HFFc6 (cell line): Measurements from ENCODE around the gene RNF168. TPM values are rescaled to one million over a fixed set of nuclear protein-coding genes. Genes with fewer than 3 reads are reported as not detected.
"Not testable (repeated sequence)": the region's sequence is repeated elsewhere in the genome, so short reads cannot be mapped to it uniquely, and the experiment has no call there.

Experiments
- DNase-seq: peaks from one replicate; pipeline ENCODE4 v3.0.0-alpha.2; 2018
- H3K27ac Mint-ChIP-seq: 2 replicates; pipeline ENCODE4 v1.8.0; 2020; ENCODE audit warnings: mild to moderate bottlenecking, mixed read lengths
- H3K27me3 Mint-ChIP-seq: 2 replicates; pipeline ENCODE4 v1.8.0; 2021; ENCODE audit warnings: mild to moderate bottlenecking, moderate library complexity, mixed read lengths; ENCODE audit not compliant: insufficient read depth
- H3K36me3 Mint-ChIP-seq: 2 replicates; pipeline ENCODE4 v1.8.0; 2021; ENCODE audit warnings: low read depth, mixed read lengths
- H3K4me1 Mint-ChIP-seq: 2 replicates; pipeline ENCODE4 v1.8.0; 2020; ENCODE audit warnings: low read depth, mixed read lengths
- H3K4me3 Mint-ChIP-seq: 2 replicates; pipeline ENCODE4 v1.8.0; 2020; ENCODE audit warnings: mild to moderate bottlenecking, moderate library complexity, mixed read lengths
- H3K9me3 Mint-ChIP-seq: 2 replicates; pipeline ENCODE4 v1.8.0; 2020; ENCODE audit warnings: mild to moderate bottlenecking, mixed read lengths
- CTCF ChIP-seq: fragments of 200-600 bp; sonication (generic); IDR thresholded peaks from 2 replicates; pipeline ENCODE4 v1.5.0; 2021; ENCODE audit warnings: antibody characterized with exemption, mild to moderate bottlenecking
- total RNA-seq, 6 experiments: library from RNA; stranded (reverse); fragmentation: NEBNext Ultra II Directional; extraction: Animal tissue kit (Norgen Biotek cat#: 25700); gene quantifications; 2 replicates in 1 of 6; 3 replicates in 5 of 6; pipeline ENCODE4 v1.2.3, GENCODE V29; 2021

The RNF168 gene
- total RNA-seq, 6 experiments from 2014 or later: 11.6 to 16.5 (median 15.5) TPM

GRCh38 chr3:196513697-196514349, 10.3 kb upstream of the RNF168 start:
- TF ChIP-seq CTCF: no peak
- Mint-ChIP-seq H3K9me3 (no peaks in the 10 kb centered on the region), H3K4me3 (peak overlapping the region; percentile 3), H3K4me1 (peaks cover 17% of the 10 kb centered on the region), H3K27ac (peak overlapping the region; percentile 6), H3K27me3 (no peaks in the 10 kb centered on the region; the same call in 1 of the 2 replicates), H3K36me3 (no peaks in the 10 kb centered on the region)
- DNase-seq: peak; percentile 31

GRCh38 chr3:196511646-196512425, 8.3 kb upstream of the RNF168 start:
- not testable (repeated sequence) for H3K4me3 Mint-ChIP-seq, H3K27me3 Mint-ChIP-seq, H3K27ac Mint-ChIP-seq, H3K36me3 Mint-ChIP-seq, H3K9me3 Mint-ChIP-seq, DNase-seq
- peaks cover 17% of the 10 kb centered on the region for H3K4me1 Mint-ChIP-seq

DNA sequence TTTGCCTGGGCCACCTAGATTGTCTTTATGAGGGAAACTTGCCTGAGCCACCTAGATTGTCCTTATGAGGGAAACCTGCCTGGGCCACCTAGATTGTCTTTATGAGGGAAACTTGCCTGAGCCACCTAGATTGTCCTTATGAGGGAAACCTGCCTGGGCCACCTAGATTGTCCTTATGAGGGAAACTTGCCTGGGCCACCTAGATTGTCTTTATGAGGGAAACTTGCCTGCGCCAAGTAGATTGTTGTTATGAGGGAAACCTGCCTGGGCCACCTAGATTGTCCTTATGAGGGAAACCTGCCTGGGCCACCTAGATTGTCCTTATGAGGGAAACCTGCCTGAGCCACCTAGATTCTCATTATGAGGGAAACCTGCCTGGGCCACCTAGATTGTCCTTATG, 7.5 kb upstream of the RNF168 start:
- not testable (repeated sequence) for H3K9me3 Mint-ChIP-seq, H3K36me3 Mint-ChIP-seq, H3K4me3 Mint-ChIP-seq, DNase-seq, H3K27me3 Mint-ChIP-seq, H3K27ac Mint-ChIP-seq
- H3K4me1 Mint-ChIP-seq: peaks cover 17% of the 10 kb centered on the region

- TF ChIP-seq CTCF: no peak
- H3K9me3 Mint-ChIP-seq: peaks cover 4% of the 10 kb centered on the region; the same call in 1 of the 2 replicates
- no peak overlapping the region for H3K27ac Mint-ChIP-seq
- no peak for DNase-seq
- H3K4me1 Mint-ChIP-seq: peaks cover 8% of the 10 kb centered on the region; the same call in 1 of the 2 replicates
- H3K4me3 Mint-ChIP-seq: no peak overlapping the region
- peaks cover 4% of the 10 kb centered on the region for H3K27me3 Mint-ChIP-seq
- H3K36me3 Mint-ChIP-seq: peaks cover 11% of the 10 kb centered on the region; the same call in 1 of the 2 replicates
Measured at GRCh38 chr3:196506687-196507086, 3.1 kb upstream of the RNF168 start.

DNA sequence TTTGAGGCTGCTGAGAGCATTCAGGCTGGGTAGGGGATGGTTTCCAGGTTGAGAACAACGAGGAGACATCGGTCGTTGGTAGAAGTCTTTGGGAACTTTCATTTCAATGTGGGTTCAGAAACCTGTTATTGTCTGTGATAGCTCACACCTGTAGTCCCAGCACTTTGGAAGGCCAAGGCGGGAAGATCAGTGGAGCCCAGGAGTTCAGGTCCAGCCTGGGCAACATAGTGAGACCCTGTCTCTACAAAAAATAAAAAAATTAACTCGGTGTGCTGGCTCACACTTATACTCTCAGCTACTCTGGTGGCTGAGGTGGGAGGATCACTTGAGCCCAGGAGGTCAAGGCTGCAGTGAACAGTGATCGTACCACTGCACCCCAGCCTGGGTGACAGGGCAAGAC, 988 bp upstream of the RNF168 start:
- no peak for TF ChIP-seq CTCF
- peaks cover 19% of the 10 kb centered on the region for H3K4me1 Mint-ChIP-seq
- H3K36me3 Mint-ChIP-seq: peaks cover 27% of the 10 kb centered on the region
- peak overlapping the region; percentile 42; the same call in 1 of the 2 replicates for H3K27ac Mint-ChIP-seq
- DNase-seq: no peak
- H3K27me3 Mint-ChIP-seq: peaks cover 4% of the 10 kb centered on the region
- H3K9me3 Mint-ChIP-seq: peaks cover 4% of the 10 kb centered on the region; the same call in 1 of the 2 replicates
- peak overlapping the region; percentile 99; the same call in 1 of the 2 replicates for H3K4me3 Mint-ChIP-seq

DNA sequence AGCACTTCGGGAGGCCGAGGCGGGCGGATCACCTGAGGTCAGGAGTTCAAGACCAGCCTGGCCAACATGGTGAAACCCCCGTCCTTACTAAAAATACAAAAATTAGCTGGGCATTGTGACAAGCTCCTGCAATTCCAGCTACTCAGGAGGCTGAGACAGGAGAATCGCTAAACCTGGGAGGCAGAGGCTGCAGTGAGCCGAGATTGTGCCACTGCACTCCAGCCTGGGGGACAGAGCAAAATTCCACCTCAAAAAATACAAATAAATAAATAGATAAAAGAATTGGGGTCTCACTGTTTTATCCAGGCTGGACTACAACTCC, 470 bp upstream of the RNF168 start:
- not testable (repeated sequence) for DNase-seq, H3K9me3 Mint-ChIP-seq, H3K27me3 Mint-ChIP-seq
- Mint-ChIP-seq H3K27ac (peak overlapping the region; percentile 99), H3K4me3 (peak overlapping the region; percentile 99), H3K4me1 (peaks cover 24% of the 10 kb centered on the region), H3K36me3 (peaks cover 31% of the 10 kb centered on the region)

GRCh38 chr3:196502775-196503195, 783 bp downstream of the RNF168 start:
- Mint-ChIP-seq H3K9me3 (peaks cover 4% of the 10 kb centered on the region; the same call in 1 of the 2 replicates), H3K36me3 (peaks cover 34% of the 10 kb centered on the region), H3K27ac (peak overlapping the region; percentile 99), H3K27me3 (peaks cover 2% of the 10 kb centered on the region), H3K4me3 (peak overlapping the region; percentile 99), H3K4me1 (peaks cover 28% of the 10 kb centered on the region)
- DNase-seq: peak; percentile 86
- no peak; the same call in 1 of the 2 replicates for TF ChIP-seq CTCF
